Ovary (tissue), 10 donors: ENCODE results near the gene TMPRSS7. TPM values are rescaled to one million over a fixed set of nuclear protein-coding genes. Genes with fewer than 3 reads are reported as not detected.

Source experiments
- DNase-seq, 5 donors: peaks; one replicate each; pipeline ENCODE4 v3.0.0-alpha.2; 2019 to 2020
- H3K27ac ChIP-seq, 2 donors: fragments of 200-600 bp; one replicate each; pipeline versions ENCODE4 v1.5.1 to v1.8.0; 2019 to 2022
- H3K27me3 ChIP-seq: fragments of 200-600 bp; one replicate; pipeline ENCODE4 v1.8.0; 2022
- H3K36me3 ChIP-seq: fragments of 200-600 bp; sonication (generic); one replicate; pipeline ENCODE4 v1.5.1; 2019
- H3K4me1 ChIP-seq: one replicate; pipeline ENCODE4 v1.8.1; 2013; ENCODE audit warnings: mild to moderate bottlenecking, moderate library complexity; ENCODE audit not compliant: insufficient read depth
- H3K4me3 ChIP-seq: fragments of 200-600 bp; sonication (generic); one replicate; pipeline ENCODE4 v1.5.1; 2017
- H3K9me3 ChIP-seq, 2 donors: fragments of 200-600 bp in 1 of 2; sonication (generic) in 1 of 2; one replicate each; pipeline versions ENCODE4 v1.5.1 to v1.8.1; 2013 to 2019; ENCODE audit warnings: mild to moderate bottlenecking in 1 of 2, moderate library complexity in 1 of 2
- EP300 ChIP-seq: sonication (generic); formaldehyde crosslinking; IDR thresholded peaks from one replicate; pipeline ENCODE4 v1.6.1; 2017; ENCODE audit warnings: antibody characterized with exemption
- POLR2A ChIP-seq: fragments of 450-650 bp; IDR thresholded peaks from one replicate; pipeline ENCODE4 v1.6.1; 2017; ENCODE audit warnings: antibody characterized with exemption, mild to moderate bottlenecking, moderate library complexity
- WGBS, 3 donors: extraction: QIAGEN DNeasy Blood & Tissue Kit in 1 of 3; methylation state at CpG; one replicate each; pipeline versions ENCODE4 v1.1.5 to v1.1.7; 2013 to 2017; 5-methylcytosine and 5-hydroxymethylcytosine counted together
- intact Hi-C, 4 donors: fragments of 100-400 bp; cut with DNase I; formaldehyde crosslinking; loops; one replicate each; pipeline versions ENCODE4 v1.11.0 to v1.15.1; 2022 to 2023
- long read RNA-seq, 3 donors: library from polyadenylated mRNA in 2 of 3; unstranded in 2 of 3; transcript quantifications; one replicate each; pipeline ENCODE4 v2.0.0 and lab custom pipeline, GENCODE V29; 2021 to 2026
- polyA plus RNA-seq, 2 donors: library from polyadenylated mRNA; stranded (reverse); fragments of 200-250 nt in 1 of 2; fragments of 350-450 nt in 1 of 2; fragmentation: Illumina TruSeq in 1 of 2; extraction: RNeasy Lipid Tissue Mini Kit (QIAGEN cat#74804) in 1 of 2; gene quantifications; one replicate each; pipeline ENCODE4 v1.2.3, GENCODE V29; 2013 to 2014
- total RNA-seq, 7 donors: library from RNA; depleted of rRNA in 2 of 7; stranded (reverse); fragments of >200 nt in 2 of 7; fragmentation: NEBNext Ultra II Directional in 3 of 7; extraction: Animal tissue kit (Norgen Biotek cat#: 25700) in 3 of 7; gene quantifications; one replicate each; pipeline versions ENCODE4 v1.1.0 to v1.2.4, GENCODE V29; 2016 to 2023
- TF ChIP-seq, protein P1 (sequence below), 3 donors: fragments of 450-650 bp in 2 of 3; fragments of 200-600 bp in 1 of 3; IDR thresholded peaks; one replicate each; pipeline versions ENCODE4 v1.5.1 to v1.8.0; 2016 to 2022; ENCODE audit warnings: antibody characterized with exemption in 3 of 3, mild to moderate bottlenecking in 1 of 3
- donor health status: DM: no; HTN: no; CAD: no; lungs with moderate emphysema.
- donor health status: DM: no; HTN: no; CAD: no.
- donor health status: Bipolar disorder and iron deficiency.
- donor health status: DM: yes; HTN: yes; CAD: no.
- donor health status: DM: no; HTN: no; CAD: no.
- donor health status: DM: yes; HTN: yes; CAD: no.

TMPRSS7 gene, protein sequence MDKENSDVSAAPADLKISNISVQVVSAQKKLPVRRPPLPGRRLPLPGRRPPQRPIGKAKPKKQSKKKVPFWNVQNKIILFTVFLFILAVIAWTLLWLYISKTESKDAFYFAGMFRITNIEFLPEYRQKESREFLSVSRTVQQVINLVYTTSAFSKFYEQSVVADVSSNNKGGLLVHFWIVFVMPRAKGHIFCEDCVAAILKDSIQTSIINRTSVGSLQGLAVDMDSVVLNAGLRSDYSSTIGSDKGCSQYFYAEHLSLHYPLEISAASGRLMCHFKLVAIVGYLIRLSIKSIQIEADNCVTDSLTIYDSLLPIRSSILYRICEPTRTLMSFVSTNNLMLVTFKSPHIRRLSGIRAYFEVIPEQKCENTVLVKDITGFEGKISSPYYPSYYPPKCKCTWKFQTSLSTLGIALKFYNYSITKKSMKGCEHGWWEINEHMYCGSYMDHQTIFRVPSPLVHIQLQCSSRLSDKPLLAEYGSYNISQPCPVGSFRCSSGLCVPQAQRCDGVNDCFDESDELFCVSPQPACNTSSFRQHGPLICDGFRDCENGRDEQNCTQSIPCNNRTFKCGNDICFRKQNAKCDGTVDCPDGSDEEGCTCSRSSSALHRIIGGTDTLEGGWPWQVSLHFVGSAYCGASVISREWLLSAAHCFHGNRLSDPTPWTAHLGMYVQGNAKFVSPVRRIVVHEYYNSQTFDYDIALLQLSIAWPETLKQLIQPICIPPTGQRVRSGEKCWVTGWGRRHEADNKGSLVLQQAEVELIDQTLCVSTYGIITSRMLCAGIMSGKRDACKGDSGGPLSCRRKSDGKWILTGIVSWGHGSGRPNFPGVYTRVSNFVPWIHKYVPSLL
- under 1 TPM in 1 of 7 donors, not detected in 6; 0.34 TPM for total RNA-seq
- not detected for polyA plus RNA-seq
- long read RNA-seq, donor 1 = 0 reads
- long read RNA-seq, donor 2 = 0 reads
- long read RNA-seq, donor 3 = 0 reads

- no peaks in the 10 kb centered on the region for H3K4me1 ChIP-seq
- H3K27ac ChIP-seq = no peak within 1 kb of the TSS
- no peaks in the 10 kb centered on the region for H3K27me3 ChIP-seq
- no peak for DNase-seq
- H3K36me3 ChIP-seq = no peaks in the 10 kb centered on the region
- no peaks in the 10 kb centered on the region for H3K9me3 ChIP-seq
- intact Hi-C loops = no loop called here
- TF ChIP-seq EP300 (no peak), POLR2A (no peak)
- TF ChIP-seq, protein P1, sequence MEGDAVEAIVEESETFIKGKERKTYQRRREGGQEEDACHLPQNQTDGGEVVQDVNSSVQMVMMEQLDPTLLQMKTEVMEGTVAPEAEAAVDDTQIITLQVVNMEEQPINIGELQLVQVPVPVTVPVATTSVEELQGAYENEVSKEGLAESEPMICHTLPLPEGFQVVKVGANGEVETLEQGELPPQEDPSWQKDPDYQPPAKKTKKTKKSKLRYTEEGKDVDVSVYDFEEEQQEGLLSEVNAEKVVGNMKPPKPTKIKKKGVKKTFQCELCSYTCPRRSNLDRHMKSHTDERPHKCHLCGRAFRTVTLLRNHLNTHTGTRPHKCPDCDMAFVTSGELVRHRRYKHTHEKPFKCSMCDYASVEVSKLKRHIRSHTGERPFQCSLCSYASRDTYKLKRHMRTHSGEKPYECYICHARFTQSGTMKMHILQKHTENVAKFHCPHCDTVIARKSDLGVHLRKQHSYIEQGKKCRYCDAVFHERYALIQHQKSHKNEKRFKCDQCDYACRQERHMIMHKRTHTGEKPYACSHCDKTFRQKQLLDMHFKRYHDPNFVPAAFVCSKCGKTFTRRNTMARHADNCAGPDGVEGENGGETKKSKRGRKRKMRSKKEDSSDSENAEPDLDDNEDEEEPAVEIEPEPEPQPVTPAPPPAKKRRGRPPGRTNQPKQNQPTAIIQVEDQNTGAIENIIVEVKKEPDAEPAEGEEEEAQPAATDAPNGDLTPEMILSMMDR (IDR thresholded peaks at IDR 0.05) = no peak
- no peak within 1 kb of the TSS for H3K4me3 ChIP-seq
- 92 to 95% (median 93%) methylated on average over 4 of the region's 4 CpGs for WGBS, 3 donors
These were observed at the start of gene TMPRSS7 for GRCh38 chr3:112034436-112034835. Gene TMPRSS7 (plus strand): TSS chr3:112034736. CDS start chr3:112034846, 110 bp downstream.

DNA sequence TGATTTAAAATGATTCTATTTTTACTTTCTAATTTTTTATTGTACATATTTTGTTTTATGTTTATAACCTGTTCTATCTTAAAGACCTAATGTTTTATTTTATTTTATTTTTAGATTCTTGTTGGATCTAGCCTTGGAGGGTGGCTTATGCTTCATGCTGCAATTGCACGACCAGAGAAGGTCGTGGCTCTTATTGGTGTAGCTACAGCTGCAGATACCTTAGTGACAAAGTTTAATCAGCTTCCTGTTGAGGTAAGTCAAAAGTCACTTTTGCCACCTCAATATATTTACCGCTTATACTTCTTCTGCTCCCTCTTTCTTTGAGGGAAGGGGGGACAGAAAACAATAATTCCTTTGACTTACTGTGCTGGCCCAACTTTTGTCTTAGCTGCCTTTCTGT is 47.7 kb upstream of the TMPRSS7 start:
- no peak for DNase-seq
- no peaks in the 10 kb centered on the region for H3K27me3 ChIP-seq
- no peak overlapping the region for H3K27ac ChIP-seq
- H3K36me3 ChIP-seq = no peaks in the 10 kb centered on the region
- no peak overlapping the region for H3K4me3 ChIP-seq
- intact Hi-C loops = no loop called here
- TF ChIP-seq POLR2A = no peak
- TF ChIP-seq, protein P1 (IDR thresholded peaks at IDR 0.05) = no peak
- no peak for TF ChIP-seq EP300
- H3K9me3 ChIP-seq = no peaks in the 10 kb centered on the region
- 80 to 90% (median 88%) methylated on average over 3 of the region's 3 CpGs for WGBS, 3 donors
- H3K4me1 ChIP-seq = no peaks in the 10 kb centered on the region

GRCh38 chr3:111989061-111989678 is 45.4 kb upstream of the TMPRSS7 start:
- DNase-seq = no peak
- intact Hi-C loops = no loop called here
- H3K27ac ChIP-seq = no peak overlapping the region
- no peaks in the 10 kb centered on the region for H3K4me1 ChIP-seq
- no peaks in the 10 kb centered on the region for H3K9me3 ChIP-seq
- no peak for TF ChIP-seq EP300
- TF ChIP-seq POLR2A = no peak
- TF ChIP-seq, protein P1 (IDR thresholded peaks at IDR 0.05) = peak; percentile 24 to 53 (median 42)
- H3K4me3 ChIP-seq = no peak overlapping the region
- no peaks in the 10 kb centered on the region for H3K36me3 ChIP-seq
- 52 to 65% (median 61%) methylated on average over 3 of the region's 3 CpGs for WGBS, 3 donors
- H3K27me3 ChIP-seq = no peaks in the 10 kb centered on the region

GRCh38 chr3:111993038-111993437 is 41.5 kb upstream of the TMPRSS7 start:
- H3K27me3 ChIP-seq = no peaks in the 10 kb centered on the region
- no peak overlapping the region for H3K27ac ChIP-seq
- TF ChIP-seq EP300 (no peak), POLR2A (no peak)
- TF ChIP-seq, protein P1 (IDR thresholded peaks at IDR 0.05) = no peak
- WGBS, 3 donors = 70 to 91% (median 83%) methylated on average over 2 of the region's 2 CpGs
- no peaks in the 10 kb centered on the region for H3K9me3 ChIP-seq
- DNase-seq = no peak
- H3K4me1 ChIP-seq = no peaks in the 10 kb centered on the region
- H3K4me3 ChIP-seq = no peak overlapping the region
- H3K36me3 ChIP-seq = no peaks in the 10 kb centered on the region
- intact Hi-C loops = no loop called here
